Measurements from ENCODE around the gene CTIF. TPM values are rescaled to one million over a fixed set of nuclear protein-coding genes. Genes with fewer than 3 reads are reported as not detected.

The CTIF gene
- total RNA-seq, 4 donors from 2014 or later, result 14.1 to 78.2 (median 18.4) TPM

DNA sequence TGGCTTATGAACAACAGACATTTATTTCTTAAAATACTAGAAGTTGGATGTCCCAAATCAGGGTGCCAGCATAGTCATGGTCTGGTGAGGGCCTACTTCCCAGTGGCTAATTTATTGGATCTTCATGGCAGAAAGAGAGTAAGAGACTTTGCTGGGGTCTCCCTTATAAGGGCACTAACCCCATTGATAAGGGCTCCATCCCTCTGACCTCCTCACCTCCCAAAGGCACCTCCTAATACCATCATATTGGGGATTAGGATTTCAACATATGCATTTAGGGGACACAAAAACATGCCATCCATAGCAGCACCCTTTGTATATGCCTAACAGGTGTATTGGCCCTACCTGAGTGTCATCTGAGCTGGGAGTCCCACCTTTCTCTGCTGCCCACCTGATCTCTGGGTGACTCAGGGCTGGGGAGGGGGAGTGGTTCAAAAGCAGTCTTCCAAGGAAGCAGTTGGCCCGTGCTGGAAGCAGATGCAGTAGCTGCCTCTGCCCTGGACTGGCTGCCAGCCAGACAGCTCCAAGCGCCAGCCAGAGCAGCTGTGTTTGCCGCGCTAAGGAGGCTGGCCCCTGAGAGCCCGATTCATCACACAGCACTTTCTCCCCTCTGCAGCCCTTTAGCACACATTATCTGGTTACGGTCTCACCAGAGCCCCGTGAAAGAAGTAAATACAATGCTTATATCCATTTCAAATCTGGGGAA is 327.4 kb downstream of the CTIF start:
- no peaks in the 10 kb centered on the region for H3K9me3 ChIP-seq

GRCh38 chr18:48866856-48867255 is 328.0 kb downstream of the CTIF start:
- no peak overlapping the region for H3K4me3 ChIP-seq
- H3K4me1 ChIP-seq, result no peaks in the 10 kb centered on the region
- no peaks in the 10 kb centered on the region for H3K36me3 ChIP-seq
- intact Hi-C loops (cut with DNase I; ENCODE audit: low total_unique reads), result no loop called here
- TF ChIP-seq EP300 (IDR thresholded peaks at IDR 0.05; ENCODE audit: low read depth), result no peak
- TF ChIP-seq CTCF (IDR thresholded peaks at IDR 0.05), result no peak
- no peak for TF ChIP-seq POLR2A (IDR thresholded peaks at IDR 0.05)
- TF ChIP-seq POLR2AphosphoS5 (IDR thresholded peaks at IDR 0.05), result no peak
- no peak overlapping the region for H3K27ac ChIP-seq
- 57% methylated on average over 1 of the region's 1 CpG; no CpG with 5 or more reads in 1 of the 2 donors for WGBS, 2 donors (ENCODE audit: low coverage in 1 of 2)
- no peaks in the 10 kb centered on the region for H3K9me3 ChIP-seq
- no peak for DNase-seq
- in situ Hi-C loops (cut with MboI; ENCODE audit: low pct_ligation_motif_present in 1 of 4, low pct_unique_long_range_greater_than_20kb in 1 of 4, low sequenced_read_pairs in 3 of 4), result no loop called here
- H3K27me3 ChIP-seq, result no peaks in the 10 kb centered on the region

More for the DNA sequence above, 327.4 kb downstream of the CTIF start:
- Histone ChIP-seq H3K27ac (no peak overlapping the region), H3K27me3 (no peaks in the 10 kb centered on the region), H3K4me1 (no peaks in the 10 kb centered on the region), H3K4me3 (no peak overlapping the region), H3K36me3 (no peaks in the 10 kb centered on the region)
- 13% methylated on average over 7 of the region's 7 CpGs; no CpG with 5 or more reads in 1 of the 2 donors for WGBS, 2 donors (ENCODE audit: low coverage in 1 of 2)
- intact Hi-C loops (cut with DNase I; ENCODE audit: low total_unique reads), result no loop called here
- TF ChIP-seq POLR2AphosphoS5 (IDR thresholded peaks at IDR 0.05) (no peak), CTCF (IDR thresholded peaks at IDR 0.05) (no peak), EP300 (IDR thresholded peaks at IDR 0.05; ENCODE audit: low read depth) (no peak), POLR2A (IDR thresholded peaks at IDR 0.05) (no peak)
- in situ Hi-C loops (cut with MboI; ENCODE audit: low pct_ligation_motif_present in 1 of 4, low pct_unique_long_range_greater_than_20kb in 1 of 4, low sequenced_read_pairs in 3 of 4), result no loop called here
- DNase-seq, result peak; percentile 52

- TF ChIP-seq POLR2AphosphoS5 (IDR thresholded peaks at IDR 0.05), result no peak
- TF ChIP-seq POLR2A (IDR thresholded peaks at IDR 0.05), result no peak
- TF ChIP-seq EP300 (IDR thresholded peaks at IDR 0.05; ENCODE audit: low read depth), result no peak
- TF ChIP-seq CTCF (IDR thresholded peaks at IDR 0.05), result no peak
- WGBS, 2 donors (ENCODE audit: low coverage in 1 of 2), result 92% methylated on average over 1 of the region's 1 CpG; no CpG with 5 or more reads in 1 of the 2 donors
- in situ Hi-C loops (cut with MboI; ENCODE audit: low pct_ligation_motif_present in 1 of 4, low pct_unique_long_range_greater_than_20kb in 1 of 4, low sequenced_read_pairs in 3 of 4) (no loop called here), intact Hi-C loops (cut with DNase I; ENCODE audit: low total_unique reads) (no loop called here)
- Histone ChIP-seq H3K9me3 (no peaks in the 10 kb centered on the region), H3K4me1 (peaks cover 0 to 2% (median 0%) of the 10 kb centered on the region in 4 donors), H3K4me3 (no peak overlapping the region), H3K27me3 (no peaks in the 10 kb centered on the region), H3K27ac (no peak overlapping the region), H3K36me3 (no peaks in the 10 kb centered on the region)
- DNase-seq, result no peak
Measured at GRCh38 chr18:48867978-48868377, 329.1 kb downstream of the CTIF start.

DNA sequence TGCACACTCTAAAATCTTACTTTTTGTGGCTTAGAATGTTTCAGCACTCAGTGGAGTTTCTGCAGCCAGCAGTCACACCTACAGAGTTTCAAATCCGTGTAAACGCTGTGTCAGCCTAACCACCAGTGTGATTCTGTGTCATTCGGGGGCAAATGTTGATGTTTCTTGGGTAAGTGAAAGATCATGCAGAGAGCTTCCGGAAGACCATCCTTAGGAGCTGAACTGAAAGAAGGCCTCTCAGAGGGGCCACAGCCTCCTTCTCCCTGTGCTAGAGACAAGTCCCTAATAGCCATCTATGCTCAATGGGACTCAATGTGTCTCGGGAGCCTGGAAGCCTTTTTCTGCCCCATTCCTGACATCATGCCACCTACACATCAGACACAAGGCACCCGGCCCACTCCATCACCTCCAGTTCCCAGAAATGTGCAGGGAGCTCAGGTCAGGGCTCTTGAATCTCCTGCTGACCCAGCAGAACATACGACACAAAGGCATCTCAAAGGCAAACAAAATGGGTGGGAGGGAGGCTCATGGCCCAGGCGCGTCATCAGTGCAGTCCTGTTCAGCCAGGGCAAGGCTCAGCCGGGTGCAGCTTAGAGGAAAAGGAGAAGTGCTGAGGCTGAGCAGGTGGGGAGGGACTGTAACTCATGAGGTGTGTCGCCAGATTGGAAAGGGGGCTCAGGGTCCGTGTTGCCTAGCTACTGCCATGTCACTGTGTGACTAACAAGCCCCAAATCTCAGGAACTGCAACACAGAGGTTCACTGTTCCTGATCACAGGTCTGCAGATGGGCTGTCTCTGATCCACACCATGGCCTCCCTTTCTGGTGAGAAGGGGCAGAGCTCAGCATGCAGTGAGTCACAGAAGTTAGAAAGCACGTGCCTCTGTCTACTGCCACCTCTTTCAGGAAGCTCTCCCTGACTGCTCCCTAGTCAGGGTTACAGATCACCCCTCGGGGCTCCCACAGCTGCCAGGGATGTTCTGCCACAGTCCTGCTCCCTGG is 329.9 kb downstream of the CTIF start:
- no peak overlapping the region for H3K4me3 ChIP-seq
- DNase-seq, result peak; percentile 19
- no peaks in the 10 kb centered on the region for H3K9me3 ChIP-seq
- H3K27me3 ChIP-seq, result no peaks in the 10 kb centered on the region
- peaks cover 0 to 7% (median 0%) of the 10 kb centered on the region in 4 donors for H3K4me1 ChIP-seq
- 64% methylated on average over 14 of the region's 14 CpGs; no CpG with 5 or more reads in 1 of the 2 donors for WGBS, 2 donors (ENCODE audit: low coverage in 1 of 2)
- no peak for TF ChIP-seq POLR2A (IDR thresholded peaks at IDR 0.05)
- TF ChIP-seq POLR2AphosphoS5 (IDR thresholded peaks at IDR 0.05), result no peak
- no peak for TF ChIP-seq CTCF (IDR thresholded peaks at IDR 0.05)
- no peak for TF ChIP-seq EP300 (IDR thresholded peaks at IDR 0.05; ENCODE audit: low read depth)
- no peak overlapping the region for H3K27ac ChIP-seq
- in situ Hi-C loops (cut with MboI; ENCODE audit: low pct_ligation_motif_present in 1 of 4, low pct_unique_long_range_greater_than_20kb in 1 of 4, low sequenced_read_pairs in 3 of 4) (no loop called here), intact Hi-C loops (cut with DNase I; ENCODE audit: low total_unique reads) (no loop called here)
- H3K36me3 ChIP-seq, result no peaks in the 10 kb centered on the region

Data from transverse colon (tissue), 4 donors.